ENCODE data around the gene OR1N1.

- TF ChIP-seq POLR2A (IDR thresholded peaks at IDR 0.05; ENCODE audit: low read length), result no peak
- TF ChIP-seq GATA1 (IDR thresholded peaks at IDR 0.05; ENCODE audit: low read depth, low read length), result no peak
Observed at GRCh38 chr9:122527193-122527592, at the start of gene OR1N1.

All from erythroblast (primary cell).